ACHN (cell line): ENCODE results near the gene HOXC9.
A peak's percentile ranks its signal among the peaks of the same experiment; 100 is the strongest.

ENCODE experiments used
- DNase-seq: peaks from one replicate; pipeline ENCODE4 v3.0.0-alpha.2; 2015
- in situ Hi-C: cut with HindIII; loops from 2 replicates; pipeline ENCODE4 v1.10.0; 2017; ENCODE audit warnings: low sequenced_read_pairs, low pct_ligation_motif_present, low pct_unique_long_range_greater_than_20kb

The HOXC9 gene

DNA sequence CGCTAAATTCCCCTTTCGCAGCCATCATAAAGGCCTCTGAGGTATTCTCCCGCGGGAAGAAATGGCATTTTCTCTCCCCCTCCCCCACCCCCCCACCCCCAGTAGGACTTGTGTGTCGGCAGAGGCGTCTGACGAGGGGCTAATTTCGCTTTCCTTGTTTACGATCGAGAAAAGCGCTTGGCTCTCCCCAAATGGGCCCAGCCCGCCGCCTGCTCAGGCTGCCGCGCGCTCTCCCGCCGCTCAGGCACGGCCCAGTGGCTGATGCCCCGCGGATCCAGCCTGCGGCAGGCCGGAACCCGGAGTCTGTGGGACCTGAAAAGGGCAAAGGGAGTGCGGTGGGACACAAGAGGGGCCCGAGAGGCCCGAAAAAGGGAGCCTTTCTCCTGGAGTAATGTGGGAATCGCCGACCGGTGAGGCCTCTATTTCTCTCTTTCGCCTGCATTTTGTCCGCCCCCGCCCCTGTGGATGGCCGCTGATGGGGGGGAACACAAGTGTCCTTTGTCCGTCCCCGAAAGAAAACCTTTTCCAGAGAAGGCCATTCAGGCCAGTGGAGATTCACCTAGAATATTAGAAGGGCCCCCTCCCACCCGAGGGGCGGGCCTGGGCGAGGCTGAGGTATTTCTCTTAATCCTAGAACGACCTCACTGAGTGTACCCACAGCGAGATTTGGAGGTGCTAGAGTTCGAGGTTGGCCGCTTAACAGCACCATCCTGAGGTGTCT is 19.3 kb downstream of the HOXC9 start:
- in situ Hi-C loops: no loop called here

DNA sequence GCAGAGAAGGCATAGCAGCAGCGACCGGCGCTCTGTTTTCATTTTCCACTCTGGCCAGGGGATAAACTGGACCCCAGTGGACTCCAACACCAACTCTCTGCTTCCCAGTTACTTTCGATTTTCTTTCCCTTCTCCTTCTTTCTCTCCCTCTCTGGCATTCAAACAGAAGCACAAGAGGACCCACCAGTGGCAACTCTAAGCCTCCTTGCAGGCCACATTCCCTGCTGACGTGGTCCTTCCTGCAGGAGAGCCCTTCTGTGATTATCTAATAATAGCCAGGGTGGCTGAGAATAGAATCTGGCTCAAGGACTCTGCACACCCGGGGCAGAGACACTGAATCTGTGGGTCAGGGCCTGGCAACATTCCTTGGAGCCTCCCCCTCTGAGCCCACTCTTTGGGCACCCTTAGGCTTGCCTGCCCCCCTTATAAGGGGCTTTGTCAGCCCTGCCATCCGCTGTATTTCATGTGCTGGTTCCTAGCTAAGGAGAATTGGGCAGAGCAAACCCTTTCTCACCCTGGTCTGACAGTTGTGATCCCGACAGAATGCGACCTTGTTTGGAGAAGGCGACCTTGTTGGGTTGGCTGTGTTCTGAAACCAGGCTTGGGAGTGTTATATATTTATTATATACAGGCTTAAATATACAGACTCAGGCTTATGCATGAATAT is 20.1 kb downstream of the HOXC9 start:
- peak; percentile 37 for DNase-seq
- in situ Hi-C loops: no loop called here

More for the DNA sequence above, 19.3 kb downstream of the HOXC9 start:
- DNase-seq: peak; percentile 39

- DNase-seq: no peak
- in situ Hi-C loops: no loop called here
Measured at GRCh38 chr12:54020591-54021405, 20.8 kb downstream of the HOXC9 start.

- no peak for DNase-seq
- in situ Hi-C loops: no loop called here
Measured at GRCh38 chr12:54021432-54022013, 21.6 kb downstream of the HOXC9 start.

DNA sequence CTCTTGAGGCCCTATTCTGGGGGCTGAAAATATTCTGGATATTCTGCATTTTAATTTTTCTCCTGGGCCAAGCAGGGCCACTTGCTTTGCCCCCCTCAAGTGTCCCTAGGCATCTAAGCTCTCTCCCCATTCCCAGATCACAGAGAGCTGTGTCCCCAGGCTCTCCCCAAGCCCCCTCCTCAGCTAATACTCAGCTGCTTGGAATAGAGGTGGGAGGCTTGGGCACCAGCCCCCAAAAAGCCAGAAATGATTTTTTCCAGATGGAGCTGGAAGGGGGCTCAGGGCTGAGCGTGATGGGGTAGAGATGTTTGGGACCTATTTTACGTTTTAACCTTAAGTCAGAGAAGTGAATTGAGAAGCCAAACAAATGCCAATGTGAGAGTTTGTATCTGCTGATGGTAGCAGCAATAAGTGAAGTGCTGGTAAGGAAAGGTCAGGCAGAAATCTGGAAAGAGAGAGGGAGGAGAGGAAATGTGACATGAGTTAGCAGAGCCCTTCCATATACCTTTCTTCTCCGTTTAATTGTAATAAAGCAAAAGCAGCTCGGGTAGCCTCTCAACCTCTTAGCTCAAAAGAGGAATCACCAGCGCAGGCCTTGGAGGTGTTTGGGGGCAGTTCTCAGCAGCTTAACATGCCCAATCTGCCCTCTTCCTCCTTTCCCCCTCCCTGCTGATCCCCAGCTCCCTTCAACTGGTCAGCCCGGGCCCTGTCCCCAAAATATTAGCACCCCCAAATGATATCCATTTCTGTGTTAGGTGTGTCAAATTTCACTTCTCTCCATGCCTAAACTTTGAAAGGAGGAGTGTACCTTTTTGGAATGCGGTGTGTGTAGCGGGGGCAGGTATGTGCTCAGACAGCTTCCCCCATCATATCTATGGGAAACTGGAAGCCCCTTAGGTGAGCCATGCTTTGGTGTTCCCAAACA is 23.3 kb downstream of the HOXC9 start:
- in situ Hi-C loops: no loop called here
- no peak for DNase-seq

DNA sequence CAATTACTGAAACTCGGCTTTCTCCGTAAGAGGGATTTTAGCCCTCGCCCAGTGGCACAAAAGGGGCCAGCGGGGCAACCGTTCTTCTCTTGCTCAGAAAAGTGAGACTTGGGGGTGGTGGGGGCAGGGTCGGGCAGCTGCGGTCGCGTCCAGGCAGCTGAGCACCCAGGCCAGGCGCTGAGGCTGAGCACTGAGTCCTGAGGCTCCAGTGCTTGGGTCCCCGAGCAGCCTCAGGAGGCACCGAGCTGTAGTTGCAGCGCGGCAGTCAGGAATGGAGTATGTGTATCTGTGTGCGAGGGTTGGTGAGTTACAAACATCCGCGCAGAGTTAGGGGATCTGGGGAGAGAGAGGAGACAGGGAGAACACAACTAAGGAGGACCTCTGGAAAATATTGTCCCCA is 24.2 kb downstream of the HOXC9 start:
- no peak for DNase-seq
- in situ Hi-C loops: no loop called here

GRCh38 chr12:54024581-54025305 is 24.8 kb downstream of the HOXC9 start:
- in situ Hi-C loops: no loop called here
- no peak for DNase-seq

GRCh38 chr12:54025499-54026405 is 25.8 kb downstream of the HOXC9 start:
- in situ Hi-C loops: no loop called here
- DNase-seq: no peak

- in situ Hi-C loops: no loop called here
- DNase-seq: no peak
Measured at GRCh38 chr12:54026640-54027441, 26.9 kb downstream of the HOXC9 start.

DNA sequence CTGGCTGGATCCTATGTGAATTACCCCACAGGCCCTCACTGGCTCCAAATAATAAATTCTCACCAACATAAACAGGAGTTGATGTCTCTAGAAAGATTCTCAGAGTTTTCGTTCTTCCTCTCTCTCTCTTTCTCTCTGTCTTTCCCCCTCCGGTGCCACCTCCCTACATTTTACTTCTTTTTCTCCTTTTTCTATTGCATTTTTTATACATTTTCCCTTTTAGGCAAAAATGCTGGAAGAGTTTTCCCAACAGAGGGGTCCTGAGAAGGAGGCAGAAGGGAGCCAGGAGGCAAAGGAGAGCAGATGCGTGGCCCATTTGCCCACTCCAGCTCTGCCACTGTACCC is 27.5 kb downstream of the HOXC9 start:
- in situ Hi-C loops: no loop called here

GRCh38 chr12:54028314-54029201 is 28.6 kb downstream of the HOXC9 start, which contains the start of gene HOXC6:
HOXC6 (plus strand) TSS chr12:54028440; CDS start chr12:54028522, 82 bp downstream.
- in situ Hi-C loops: no loop called here
- no peak for DNase-seq

More for the DNA sequence above, 27.5 kb downstream of the HOXC9 start:
- DNase-seq: no peak

DNA sequence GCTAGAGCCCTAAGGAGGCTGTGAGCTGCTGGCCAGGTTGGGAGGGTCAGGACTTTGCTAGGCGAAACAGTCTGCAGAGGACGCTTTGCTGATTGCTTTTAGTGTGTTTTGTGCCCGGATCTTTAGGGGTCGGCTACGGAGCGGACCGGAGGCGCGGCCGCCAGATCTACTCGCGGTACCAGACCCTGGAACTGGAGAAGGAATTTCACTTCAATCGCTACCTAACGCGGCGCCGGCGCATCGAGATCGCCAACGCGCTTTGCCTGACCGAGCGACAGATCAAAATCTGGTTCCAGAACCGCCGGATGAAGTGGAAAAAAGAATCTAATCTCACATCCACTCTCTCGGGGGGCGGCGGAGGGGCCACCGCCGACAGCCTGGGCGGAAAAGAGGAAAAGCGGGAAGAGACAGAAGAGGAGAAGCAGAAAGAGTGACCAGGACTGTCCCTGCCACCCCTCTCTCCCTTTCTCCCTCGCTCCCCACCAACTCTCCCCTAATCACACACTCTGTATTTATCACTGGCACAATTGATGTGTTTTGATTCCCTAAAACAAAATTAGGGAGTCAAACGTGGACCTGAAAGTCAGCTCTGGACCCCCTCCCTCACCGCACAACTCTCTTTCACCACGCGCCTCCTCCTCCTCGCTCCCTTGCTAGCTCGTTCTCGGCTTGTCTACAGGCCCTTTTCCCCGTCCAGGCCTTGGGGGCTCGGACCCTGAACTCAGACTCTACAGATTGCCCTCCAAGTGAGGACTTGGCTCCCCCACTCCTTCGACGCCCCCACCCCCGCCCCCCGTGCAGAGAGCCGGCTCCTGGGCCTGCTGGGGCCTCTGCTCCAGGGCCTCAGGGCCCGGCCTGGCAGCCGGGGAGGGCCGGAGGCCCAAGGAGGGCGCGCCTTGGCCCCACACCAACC is 29.8 kb downstream of the HOXC9 start:
- DNase-seq: no peak
- in situ Hi-C loops: no loop called here

DNA sequence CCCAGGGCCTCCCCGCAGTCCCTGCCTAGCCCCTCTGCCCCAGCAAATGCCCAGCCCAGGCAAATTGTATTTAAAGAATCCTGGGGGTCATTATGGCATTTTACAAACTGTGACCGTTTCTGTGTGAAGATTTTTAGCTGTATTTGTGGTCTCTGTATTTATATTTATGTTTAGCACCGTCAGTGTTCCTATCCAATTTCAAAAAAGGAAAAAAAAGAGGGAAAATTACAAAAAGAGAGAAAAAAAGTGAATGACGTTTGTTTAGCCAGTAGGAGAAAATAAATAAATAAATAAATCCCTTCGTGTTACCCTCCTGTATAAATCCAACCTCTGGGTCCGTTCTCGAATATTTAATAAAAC is 30.5 kb downstream of the HOXC9 start:
- in situ Hi-C loops: no loop called here
- no peak for DNase-seq

GRCh38 chr12:54030889-54031471 is 31.0 kb downstream of the HOXC9 start:
- in situ Hi-C loops: no loop called here
- no peak for DNase-seq
